SK-N-SH (cell line): ENCODE data around the gene DAB1. TPM values are rescaled to one million over a fixed set of nuclear protein-coding genes. Genes with fewer than 3 reads are reported as not detected.
A peak's percentile ranks its signal among the peaks of the same experiment; 100 is the strongest.

Experiments used
- CTCF ChIA-PET: fragments of 300-600, 350-600 bp; formaldehyde crosslinking; extraction: SDS; loops from one replicate; lab custom pipeline; 2021; lab: Yijun Ruan, JAX
- POLR2A ChIA-PET: fragments of 350-600 bp; sonication (Branson Sonifier 250); formaldehyde crosslinking; extraction: SDS; loops from one replicate; lab custom pipeline; 2020; ENCODE audit warnings: antibody characterized with exemption, inconsistent platforms; lab: Yijun Ruan, JAX
- DNase-seq: peaks from one replicate; pipeline ENCODE4 v3.0.0; 2012
- H2AFZ ChIP-seq: fragments of 200-600 bp; sonication (generic); 2 replicates; pipeline ENCODE4 v1.8.1; 2016; ENCODE audit warnings: antibody characterized with exemption, mild to moderate bottlenecking, low read depth
- H3F3A ChIP-seq: fragments of 200-600 bp; sonication (generic); replicated peaks from 2 replicates; pipeline ENCODE3; 2016; ENCODE audit warnings: antibody characterized with exemption, mild to moderate bottlenecking; ENCODE audit not compliant: insufficient read depth
- H3K27ac ChIP-seq, 2 experiments: fragments of 200-500 bp in 1 of 2; fragments of 200-600 bp in 1 of 2; sonication (Bioruptor generic) in 1 of 2; sonication (generic), shearing (Covaris generic) in 1 of 2; 2 replicates each; pipeline versions ENCODE4 v1.5.1 to v1.6.1; 2014 to 2016; ENCODE audit warnings: low read depth in 2 of 2, inconsistent platforms in 1 of 2, low read length in 1 of 2, mild to moderate bottlenecking in 1 of 2, mixed read lengths in 1 of 2
- H3K27me3 ChIP-seq: fragments of 200-600 bp; sonication (generic), shearing (Covaris generic); 2 replicates; pipeline ENCODE4 v1.6.1; 2016; ENCODE audit warnings: mixed run types; ENCODE audit not compliant: insufficient read depth
- H3K36me3 ChIP-seq, 2 experiments: fragments of 200-500 bp in 1 of 2; fragments of 200-600 bp in 1 of 2; sonication (Bioruptor generic) in 1 of 2; sonication (generic) in 1 of 2; replicated peaks in 1 of 2; 2 replicates each; pipeline versions ENCODE3 to v1.5.1; 2014 to 2016; ENCODE audit warnings: low read length in 1 of 2, mild to moderate bottlenecking in 1 of 2; ENCODE audit not compliant: insufficient read depth in 2 of 2, control insufficient read depth in 1 of 2
- H3K4me1 ChIP-seq, 2 experiments: fragments of 200-500 bp in 1 of 2; fragments of 200-600 bp in 1 of 2; sonication (Bioruptor generic) in 1 of 2; sonication (generic), shearing (Covaris generic) in 1 of 2; 2 replicates each; pipeline versions ENCODE4 v1.5.1 to v1.6.1; 2014 to 2016; ENCODE audit warnings: low read depth in 1 of 2, low read length in 1 of 2, mixed run types in 1 of 2; ENCODE audit not compliant: insufficient read depth in 2 of 2, control insufficient read depth in 1 of 2
- H3K4me2 ChIP-seq: fragments of 200-600 bp; sonication (generic), shearing (Covaris generic); 2 replicates; pipeline ENCODE4 v1.6.1; 2017; ENCODE audit warnings: mixed run types
- H3K4me3 ChIP-seq, 2 experiments: fragments of 200-500 bp in 1 of 2; fragments of 200-600 bp in 1 of 2; sonication (Bioruptor generic) in 1 of 2; sonication (generic), shearing (Covaris generic) in 1 of 2; 2 replicates each; pipeline versions ENCODE4 v1.5.1 to v1.8.1; 2014 to 2016; ENCODE audit warnings: low read depth in 2 of 2, inconsistent platforms in 1 of 2, low read length in 1 of 2, mild to moderate bottlenecking in 1 of 2, mixed read lengths in 1 of 2, moderate library complexity in 1 of 2
- H3K79me2 ChIP-seq: fragments of 200-600 bp; sonication (generic); 2 replicates; pipeline ENCODE4 v1.8.1; 2017; ENCODE audit warnings: mild to moderate bottlenecking; ENCODE audit not compliant: insufficient read depth
- H3K9ac ChIP-seq: fragments of 200-600 bp; sonication (generic); 2 replicates; pipeline ENCODE4 v1.6.1; 2017; ENCODE audit warnings: mixed run types
- H3K9me2 ChIP-seq: fragments of 200-600 bp; sonication (generic); 2 replicates; pipeline ENCODE4 v1.6.1; 2017; ENCODE audit warnings: mixed run types
- H3K9me3 ChIP-seq: fragments of 200-600 bp; sonication (generic); 2 replicates; pipeline ENCODE4 v1.6.1; 2017; ENCODE audit warnings: mixed run types, mild to moderate bottlenecking, moderate library complexity
- H4K20me1 ChIP-seq: fragments of 200-600 bp; sonication (generic); 2 replicates; pipeline ENCODE4 v1.6.1; 2017; ENCODE audit warnings: mild to moderate bottlenecking, mixed run types; ENCODE audit not compliant: insufficient read depth
- EP300 ChIP-seq, 2 experiments: IDR thresholded peaks; 2 replicates each; pipeline versions ENCODE4 v1.4.0 to v1.6.1; 2012; ENCODE audit warnings: borderline replicate concordance in 1 of 2, low read depth in 1 of 2, low read length in 1 of 2
- EZH2phosphoT487 ChIP-seq: fragments of 200-600 bp; sonication (generic); IDR thresholded peaks from 2 replicates; pipeline ENCODE4 v1.6.1; 2017; ENCODE audit warnings: low read depth, mixed run types, mild to moderate bottlenecking, antibody characterized with exemption, moderate library complexity, borderline replicate concordance
- FOXJ3 ChIP-seq: sonication (generic); formaldehyde crosslinking; IDR thresholded peaks from 2 replicates; pipeline ENCODE4 v1.5.1; 2020; ENCODE audit warnings: mild to moderate bottlenecking, missing genetic modification reagents
- FOXM1 ChIP-seq: IDR thresholded peaks from 2 replicates; pipeline ENCODE4 v1.4.0; 2012; ENCODE audit warnings: low read depth, mild to moderate bottlenecking
- JUND ChIP-seq: IDR thresholded peaks from 2 replicates; pipeline ENCODE4 v1.4.0; 2012
- MEF2A ChIP-seq: IDR thresholded peaks from 2 replicates; pipeline ENCODE4 v1.4.0; 2012; ENCODE audit warnings: low read depth, borderline replicate concordance
- MXI1 ChIP-seq: IDR thresholded peaks from 2 replicates; pipeline ENCODE4 v1.6.1; 2012; ENCODE audit warnings: mild to moderate bottlenecking, low read depth, low read length, improper control_type of control experiment
- NFIC ChIP-seq: IDR thresholded peaks from 2 replicates; pipeline ENCODE4 v1.4.0; 2012; ENCODE audit warnings: borderline replicate concordance
- PBX3 ChIP-seq: IDR thresholded peaks from 2 replicates; pipeline ENCODE4; 2012
- RCOR1 ChIP-seq: fragments of 150-350 bp; IDR thresholded peaks from 2 replicates; pipeline ENCODE4 v1.6.1; 2017; ENCODE audit warnings: antibody characterized with exemption, low read length
- REST ChIP-seq: IDR thresholded peaks from 2 replicates; pipeline ENCODE4 v1.6.1; 2012; ENCODE audit warnings: mild to moderate bottlenecking, low read depth, low read length, moderate library complexity
- RXRA ChIP-seq: IDR thresholded peaks from 2 replicates; pipeline ENCODE4 v1.4.0; 2012; ENCODE audit warnings: low read depth, mild to moderate bottlenecking, borderline replicate concordance
- SIN3A ChIP-seq: IDR thresholded peaks from 2 replicates; pipeline ENCODE4 v1.6.1; 2012; ENCODE audit warnings: low read depth, mild to moderate bottlenecking, low read length, moderate library complexity, borderline replicate concordance
- TAF1 ChIP-seq: IDR thresholded peaks from 2 replicates; pipeline ENCODE4 v1.6.1; 2012; ENCODE audit warnings: low read depth, mild to moderate bottlenecking, low read length, moderate library complexity, borderline replicate concordance
- TCF12 ChIP-seq: IDR thresholded peaks from 2 replicates; pipeline ENCODE4 v1.4.0; 2012
- USF2 ChIP-seq: fragments of 150-350 bp; IDR thresholded peaks from 2 replicates; pipeline ENCODE4 v1.6.1; 2017; ENCODE audit warnings: antibody characterized with exemption, low read length, low read depth, borderline replicate concordance
- WGBS: methylation state at CpG from one replicate; pipeline ENCODE4 v1.1.6; 2017; ENCODE audit warnings: low lambda C conversion rate; 5-methylcytosine and 5-hydroxymethylcytosine counted together
- polyA plus RNA-seq, 3 experiments: library from polyadenylated mRNA; depleted of rRNA; stranded (reverse); fragments of >200 nt; gene quantifications; 2 replicates each; pipeline ENCODE4 v1.2.3, GENCODE V29; 2012

Gene DAB1
- polyA plus RNA-seq, 1 of the 3 experiments (the other 2 are of a cell fraction) = 2.9 TPM

GRCh38 chr1:57464756-57465155 lies 40.9 kb upstream of the DAB1 start:
- 23% methylated on average over 3 of the region's 3 CpGs for WGBS
- ChIA-PET POLR2A (no interaction called here), CTCF (interaction anchor here (0.9 kb wide), 1 partner anchor 36 kb away, joined by 3 read pairs; no protein-coding TSS in a partner anchor)
- Histone ChIP-seq H3K79me2 (no peaks in the 10 kb centered on the region), H3K36me3 (no peaks in the 10 kb centered on the region), H3K9me2 (no peaks in the 10 kb centered on the region), H2AFZ (no peak overlapping the region), H3K4me2 (no peak overlapping the region), H3K4me3 (no peak overlapping the region), H4K20me1 (no peaks in the 10 kb centered on the region)
- no peak for DNase-seq
- TF ChIP-seq EP300 (IDR thresholded peaks at IDR 0.05; ENCODE audit: borderline replicate concordance in 1 of 2, low read depth in 1 of 2, low read length in 1 of 2) (peak in 1 of 2 experiments; percentile 10; a peak in 1 of 4 replicates), TAF1 (no peak), TCF12 (peak; percentile 57), PBX3 (peak; percentile 33; the same call in 1 of the 2 replicates), SIN3A (no peak), NFIC (peak; percentile 22; the same call in 1 of the 2 replicates)
- TF ChIP-seq, all 33 proteins: peak for 4
- Histone ChIP-seq H3K9me3 (no peaks in the 10 kb centered on the region), H3K27me3 (no peaks in the 10 kb centered on the region), H3K4me1 (peaks cover 4 to 29% of the 10 kb centered on the region in 2 experiments), H3K9ac (no peak overlapping the region), H3F3A (peaks cover 11% of the 10 kb centered on the region), H3K27ac (no peak overlapping the region; a peak in 1 of 4 replicates)

GRCh38 chr1:57463343-57463742 lies 39.5 kb upstream of the DAB1 start:
- H3F3A ChIP-seq = no peaks in the 10 kb centered on the region
- DNase-seq = no peak
- H3K27me3 ChIP-seq = no peaks in the 10 kb centered on the region
- no peaks in the 10 kb centered on the region for H3K36me3 ChIP-seq
- H4K20me1 ChIP-seq = no peaks in the 10 kb centered on the region
- H3K79me2 ChIP-seq = no peaks in the 10 kb centered on the region
- no peak overlapping the region for H3K9ac ChIP-seq
- H3K9me3 ChIP-seq = no peaks in the 10 kb centered on the region
- H2AFZ ChIP-seq = no peak overlapping the region
- no peak overlapping the region for H3K4me3 ChIP-seq
- ChIA-PET POLR2A (no interaction called here), CTCF (no interaction called here)
- TF ChIP-seq JUND (no peak), USF2 (no peak), TCF12 (no peak)
- H3K4me2 ChIP-seq = no peak overlapping the region
- WGBS = 83% methylated on average over 3 of the region's 3 CpGs
- H3K9me2 ChIP-seq = no peaks in the 10 kb centered on the region
- peaks cover 0 to 14% of the 10 kb centered on the region in 2 experiments; a peak in 2 of 4 replicates for H3K4me1 ChIP-seq
- H3K27ac ChIP-seq = no peak overlapping the region

- Histone ChIP-seq H3K79me2 (no peaks in the 10 kb centered on the region), H2AFZ (no peak overlapping the region), H3F3A (no peaks in the 10 kb centered on the region), H3K36me3 (no peaks in the 10 kb centered on the region), H3K4me3 (no peak overlapping the region), H3K27me3 (no peaks in the 10 kb centered on the region), H3K9me2 (no peaks in the 10 kb centered on the region), H4K20me1 (no peaks in the 10 kb centered on the region), H3K9me3 (no peaks in the 10 kb centered on the region), H3K9ac (no peak overlapping the region), H3K27ac (no peak overlapping the region), H3K4me1 (peaks cover 0 to 7% of the 10 kb centered on the region in 2 experiments; a peak in 2 of 4 replicates), H3K4me2 (no peak overlapping the region)
- WGBS = 82% methylated on average over 2 of the region's 2 CpGs
- DNase-seq = no peak
- ChIA-PET POLR2A (no interaction called here), CTCF (no interaction called here)
- TF ChIP-seq RXRA (no peak), REST (no peak), FOXM1 (no peak), MXI1 (no peak), RCOR1 (no peak), EZH2phosphoT487 (no peak), USF2 (no peak), FOXJ3 (CRISPR knock-in tag) (no peak), MEF2A (no peak)
These were observed 37.5 kb upstream of the DAB1 start for GRCh38 chr1:57461405-57461804.
